ENCODE results near the gene ARL8A.
A peak's percentile ranks its signal among the peaks of the same experiment; 100 is the strongest.
"Not testable (repeated sequence)": the region's sequence is repeated elsewhere in the genome, so short reads cannot be mapped to it uniquely, and the experiment has no call there.

Gene ARL8A

DNA sequence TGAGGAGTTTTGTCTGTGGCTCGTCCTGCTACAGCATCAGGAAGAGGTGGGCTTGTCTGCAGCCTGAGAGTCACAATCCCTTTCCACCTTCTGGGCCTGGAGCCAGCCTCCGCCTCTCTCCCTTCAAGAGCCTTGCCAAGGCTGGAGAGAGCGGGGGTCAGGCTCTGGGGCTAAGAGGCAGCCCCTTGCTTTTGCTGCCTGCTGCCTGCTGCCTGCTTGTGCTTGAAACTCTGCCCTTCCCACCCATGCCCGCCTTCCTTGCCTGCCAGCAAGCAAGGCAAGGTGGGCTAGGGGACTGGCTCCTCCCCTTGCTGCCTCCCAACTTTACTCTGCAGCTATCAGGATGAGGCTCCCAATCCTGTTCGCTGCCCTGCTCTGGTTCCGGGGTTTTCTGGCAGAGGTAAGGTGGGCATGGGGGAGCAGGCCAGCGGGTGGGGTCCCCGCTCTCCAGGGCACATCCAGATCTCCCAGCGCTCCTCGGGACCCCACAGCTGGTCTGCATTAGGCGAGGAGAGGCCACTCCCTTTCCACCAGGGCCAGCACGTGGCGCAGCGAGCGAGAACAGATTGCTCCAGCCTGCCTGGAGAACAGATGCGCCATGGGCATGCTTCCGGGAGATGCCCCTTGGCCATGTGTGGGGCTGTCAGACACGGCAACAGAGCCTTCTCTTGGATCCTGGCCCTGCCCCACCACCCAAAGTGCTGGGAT lies 23.3 kb upstream of the ARL8A start:
- Histone ChIP-seq H3K23ac (ENCODE audit: low read depth, low read length, poor library complexity) (peak overlapping the region; percentile 91), H2BK5ac (ENCODE audit: low read length) (no peak overlapping the region)

DNA sequence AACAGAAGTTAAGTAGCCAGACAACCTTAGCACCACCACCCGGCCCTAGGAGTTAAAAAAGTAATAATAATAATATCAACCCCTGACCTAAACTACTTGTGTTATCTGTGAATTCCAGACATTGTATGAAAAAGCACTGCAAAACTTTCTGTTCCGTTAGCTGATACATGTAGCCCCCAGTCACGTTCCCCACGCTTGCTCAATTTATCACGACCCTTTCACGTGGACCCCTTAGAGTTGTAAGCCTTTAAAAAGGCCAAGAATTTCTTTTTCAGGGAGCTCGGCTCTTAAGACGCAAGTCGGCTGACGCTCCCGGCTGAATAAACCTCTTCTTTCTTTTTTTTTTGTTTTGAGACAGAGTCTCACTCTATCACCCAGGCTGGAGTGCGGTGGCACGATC lies 22.5 kb upstream of the ARL8A start:
- not testable (repeated sequence) for H3K4ac ChIP-seq (ENCODE audit: low read length); H2BK5ac ChIP-seq (ENCODE audit: low read length); H3K9ac ChIP-seq (ENCODE audit: low read depth, low read length, poor library complexity); H3K18ac ChIP-seq (ENCODE audit: low read length); H2BK12ac ChIP-seq (ENCODE audit: low read length); H3K79me1 ChIP-seq (ENCODE audit: low read depth, low read length); H4K8ac ChIP-seq (ENCODE audit: low read depth, low read length); H3K23ac ChIP-seq (ENCODE audit: low read depth, low read length, poor library complexity); H3K4me3 ChIP-seq (ENCODE audit: low read length in 2 of 2); H3K4me2 ChIP-seq (ENCODE audit: insufficient read depth, low read length, poor library complexity, severe bottlenecking); H3K36me3 ChIP-seq (replicated peaks in 1 of 2; ENCODE audit: control insufficient read depth in 2 of 2, insufficient read depth in 2 of 2, low read length in 2 of 2); H4K91ac ChIP-seq (ENCODE audit: low read depth, low read length, poor library complexity); H3K9me3 ChIP-seq (replicated peaks in 1 of 2; ENCODE audit: control insufficient read depth in 2 of 2, insufficient read depth in 1 of 2, low read depth in 1 of 2, low read length in 2 of 2); H2AK5ac ChIP-seq (ENCODE audit: low read depth, low read length); H2AFZ ChIP-seq (ENCODE audit: low read length); H3K14ac ChIP-seq (ENCODE audit: low read length); H2BK15ac ChIP-seq (ENCODE audit: low read length); H2BK120ac ChIP-seq (ENCODE audit: low read depth, low read length); H3K27ac ChIP-seq (replicated peaks; ENCODE audit: low read length); DNase-seq (ENCODE audit: low spot score)
- no CpG with 5 or more reads among the region's 13 CpGs for WGBS, 2 donors (ENCODE audit: extremely low coverage in 2 of 2, insufficient read length in 2 of 2, insufficient replicate concordance in 1 of 2)
- Histone ChIP-seq H3K27me3 (ENCODE audit: control insufficient read depth in 3 of 3, insufficient read depth in 3 of 3, low read depth in 1 of 3, low read length in 3 of 3) (peaks cover 0 to 60% (median 0%) of the 10 kb centered on the region in 3 experiments), H3K4me1 (ENCODE audit: control insufficient read depth in 2 of 2, insufficient read depth in 1 of 2, low read depth in 1 of 2, low read length in 2 of 2) (peaks cover 9 to 17% of the 10 kb centered on the region in 2 donors)

More for the DNA sequence above, 23.3 kb upstream of the ARL8A start:
- peaks cover 5 to 13% of the 10 kb centered on the region in 2 donors for H3K4me1 ChIP-seq (ENCODE audit: control insufficient read depth in 2 of 2, insufficient read depth in 1 of 2, low read depth in 1 of 2, low read length in 2 of 2)
- no peaks in the 10 kb centered on the region for H3K9me3 ChIP-seq (replicated peaks in 1 of 2; ENCODE audit: control insufficient read depth in 2 of 2, insufficient read depth in 1 of 2, low read depth in 1 of 2, low read length in 2 of 2)
- no peak overlapping the region for H4K91ac ChIP-seq (ENCODE audit: low read depth, low read length, poor library complexity)
- H3K36me3 ChIP-seq (replicated peaks in 1 of 2; ENCODE audit: control insufficient read depth in 2 of 2, insufficient read depth in 2 of 2, low read length in 2 of 2) = no peaks in the 10 kb centered on the region
- peak overlapping the region; percentile 38 for H3K18ac ChIP-seq (ENCODE audit: low read length)
- H4K8ac ChIP-seq (ENCODE audit: low read depth, low read length) = no peak overlapping the region
- no peak overlapping the region for H2AFZ ChIP-seq (ENCODE audit: low read length)
- H3K9ac ChIP-seq (ENCODE audit: low read depth, low read length, poor library complexity) = peak overlapping the region; percentile 24
- no peak for DNase-seq (ENCODE audit: low spot score)
- peak overlapping the region; percentile 41 for H2BK12ac ChIP-seq (ENCODE audit: low read length)
- H3K4me3 ChIP-seq (ENCODE audit: low read length in 2 of 2) = no peak overlapping the region
- H3K14ac ChIP-seq (ENCODE audit: low read length) = peak overlapping the region; percentile 21
- H3K27me3 ChIP-seq (ENCODE audit: control insufficient read depth in 3 of 3, insufficient read depth in 3 of 3, low read depth in 1 of 3, low read length in 3 of 3) = peaks cover 0 to 53% (median 0%) of the 10 kb centered on the region in 3 experiments
- H2AK5ac ChIP-seq (ENCODE audit: low read depth, low read length) = no peak overlapping the region
- H3K27ac ChIP-seq (replicated peaks; ENCODE audit: low read length) = no peak overlapping the region
- no peak overlapping the region for H3K4me2 ChIP-seq (ENCODE audit: insufficient read depth, low read length, poor library complexity, severe bottlenecking)
- peak overlapping the region; percentile 96 for H2BK15ac ChIP-seq (ENCODE audit: low read length)
- no peaks in the 10 kb centered on the region for H3K79me1 ChIP-seq (ENCODE audit: low read depth, low read length)
- no CpG with 5 or more reads among the region's 18 CpGs for WGBS, 2 donors (ENCODE audit: extremely low coverage in 2 of 2, insufficient read length in 2 of 2, insufficient replicate concordance in 1 of 2)
- H2BK120ac ChIP-seq (ENCODE audit: low read depth, low read length) = no peak overlapping the region
- peak overlapping the region; percentile 10 for H3K4ac ChIP-seq (ENCODE audit: low read length)

DNA sequence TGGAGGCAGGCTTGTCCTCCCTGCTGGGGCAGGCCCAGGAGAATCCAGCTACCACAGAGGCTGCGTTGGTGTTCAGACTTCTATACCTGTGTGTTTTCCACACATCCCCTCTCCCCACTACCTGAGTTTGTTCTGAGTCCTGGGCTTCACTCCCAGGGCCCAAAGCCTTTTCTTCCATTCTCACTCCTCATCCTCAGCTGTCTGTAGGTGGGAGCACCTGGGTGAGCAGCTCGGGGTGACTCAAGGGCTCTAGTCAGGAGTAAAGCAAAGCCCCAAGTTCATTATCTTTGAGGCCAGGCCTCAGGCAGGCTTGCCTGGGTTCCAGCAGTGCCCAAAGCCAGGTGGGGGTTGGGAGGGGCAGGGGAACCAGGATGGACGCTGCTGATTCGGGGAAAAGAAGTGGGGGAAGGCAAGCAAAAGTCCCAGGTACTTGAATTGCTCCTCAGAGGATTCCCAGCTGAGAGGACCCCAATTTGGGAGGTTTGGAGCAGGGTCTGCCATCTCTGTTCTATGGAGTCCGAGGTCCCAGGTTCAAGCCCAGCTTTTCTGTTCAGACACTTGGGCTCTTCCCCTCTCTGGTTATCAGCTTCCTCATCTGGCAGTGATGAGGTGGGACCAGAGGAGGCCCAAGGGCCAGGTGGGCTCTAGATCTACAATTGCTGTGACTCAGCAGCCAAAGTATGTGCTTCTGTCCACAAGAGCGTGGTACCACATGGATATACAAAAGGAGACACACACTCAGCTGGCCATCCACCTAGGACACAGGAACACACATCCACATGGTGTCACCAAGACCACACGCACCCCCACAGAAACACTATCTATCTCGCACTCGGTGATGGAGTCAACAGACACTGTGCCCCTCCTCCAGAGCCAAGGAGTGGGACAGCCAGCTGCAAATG lies 21.7 kb upstream of the ARL8A start:
- H2BK5ac ChIP-seq (ENCODE audit: low read length) = no peak overlapping the region
- H3K27me3 ChIP-seq (ENCODE audit: control insufficient read depth in 3 of 3, insufficient read depth in 3 of 3, low read depth in 1 of 3, low read length in 3 of 3) = peaks cover 0 to 63% (median 0%) of the 10 kb centered on the region in 3 experiments
- no CpG with 5 or more reads among the region's 9 CpGs for WGBS, 2 donors (ENCODE audit: extremely low coverage in 2 of 2, insufficient read length in 2 of 2, insufficient replicate concordance in 1 of 2)
- peak overlapping the region; percentile 41 for H3K14ac ChIP-seq (ENCODE audit: low read length)
- no peaks in the 10 kb centered on the region for H3K36me3 ChIP-seq (replicated peaks in 1 of 2; ENCODE audit: control insufficient read depth in 2 of 2, insufficient read depth in 2 of 2, low read length in 2 of 2)
- no peak overlapping the region for H2AFZ ChIP-seq (ENCODE audit: low read length)
- peak overlapping the region; percentile 43 for H2BK120ac ChIP-seq (ENCODE audit: low read depth, low read length)
- no peak overlapping the region for H4K91ac ChIP-seq (ENCODE audit: low read depth, low read length, poor library complexity)
- H3K9ac ChIP-seq (ENCODE audit: low read depth, low read length, poor library complexity) = peak overlapping the region; percentile 30
- no peak overlapping the region for H3K4ac ChIP-seq (ENCODE audit: low read length)
- no peak overlapping the region for H2BK12ac ChIP-seq (ENCODE audit: low read length)
- peak overlapping the region; percentile 90 for H3K18ac ChIP-seq (ENCODE audit: low read length)
- peak overlapping the region; percentile 73 for H2BK15ac ChIP-seq (ENCODE audit: low read length)
- peak overlapping the region; percentile 59 for H3K23ac ChIP-seq (ENCODE audit: low read depth, low read length, poor library complexity)
- H4K8ac ChIP-seq (ENCODE audit: low read depth, low read length) = no peak overlapping the region
- no peak overlapping the region for H3K4me2 ChIP-seq (ENCODE audit: insufficient read depth, low read length, poor library complexity, severe bottlenecking)
- peaks cover 13 to 19% of the 10 kb centered on the region in 2 donors for H3K4me1 ChIP-seq (ENCODE audit: control insufficient read depth in 2 of 2, insufficient read depth in 1 of 2, low read depth in 1 of 2, low read length in 2 of 2)
- no peak for DNase-seq (ENCODE audit: low spot score)
- peak overlapping the region; percentile 79 for H2AK5ac ChIP-seq (ENCODE audit: low read depth, low read length)
- H3K4me3 ChIP-seq (ENCODE audit: low read length in 2 of 2) = no peak overlapping the region
- no peaks in the 10 kb centered on the region for H3K9me3 ChIP-seq (replicated peaks in 1 of 2; ENCODE audit: control insufficient read depth in 2 of 2, insufficient read depth in 1 of 2, low read depth in 1 of 2, low read length in 2 of 2)
- no peaks in the 10 kb centered on the region for H3K79me1 ChIP-seq (ENCODE audit: low read depth, low read length)
- no peak overlapping the region for H3K27ac ChIP-seq (replicated peaks; ENCODE audit: low read length)
